Ishikawa (cell line): ENCODE measurements around the gene SLCO4A1.

Experiments
- CEBPB ChIP-seq: IDR thresholded peaks from 2 replicates; pipeline ENCODE4 v1.6.1; 2012
- FOXM1 ChIP-seq: IDR thresholded peaks from 2 replicates; pipeline ENCODE4 v1.6.1; 2012; ENCODE audit warnings: low read depth, borderline replicate concordance
- NFIC ChIP-seq: IDR thresholded peaks from 2 replicates; pipeline ENCODE4 v1.6.1; 2012
- RAD21 ChIP-seq: IDR thresholded peaks from 2 replicates; pipeline ENCODE4 v1.6.1; 2012; ENCODE audit warnings: low read depth
- REST ChIP-seq: IDR thresholded peaks from 2 replicates; pipeline ENCODE4 v1.6.1; 2012; ENCODE audit warnings: low read depth, mild to moderate bottlenecking
- TAF1 ChIP-seq: IDR thresholded peaks from 2 replicates; pipeline ENCODE4 v1.6.1; 2012; ENCODE audit warnings: low read depth, mild to moderate bottlenecking
- YY1 ChIP-seq: IDR thresholded peaks from 2 replicates; pipeline ENCODE4 v1.6.1; 2012; ENCODE audit warnings: low read depth
- ZBTB7A ChIP-seq: IDR thresholded peaks from 2 replicates; pipeline ENCODE4 v1.6.1; 2012; ENCODE audit warnings: low read depth

GRCh38 chr20:62715201-62715600, 72.9 kb downstream of the SLCO4A1 start:
- no peak for TF ChIP-seq RAD21
- TF ChIP-seq YY1 = no peak
- TF ChIP-seq FOXM1 = no peak
- no peak for TF ChIP-seq REST
- TF ChIP-seq TAF1 = no peak
- TF ChIP-seq ZBTB7A = no peak
- no peak for TF ChIP-seq NFIC
- no peak for TF ChIP-seq CEBPB
